ENCODE measurements around the gene VENTX.
"Not testable (repeated sequence)": the region's sequence is repeated elsewhere in the genome, so short reads cannot be mapped to it uniquely, and the experiment has no call there.

Gene VENTX

GRCh38 chr10:133255323-133255722 is 17.7 kb downstream of the VENTX start:
- Histone ChIP-seq H3K9me3 (ENCODE audit: control insufficient read depth, insufficient read depth, low read length) (no peaks in the 10 kb centered on the region), H3K9ac (ENCODE audit: low read depth, low read length) (no peak overlapping the region), H3K4me3 (ENCODE audit: low read depth, low read length) (no peak overlapping the region), H3K4me1 (ENCODE audit: control insufficient read depth, insufficient read depth, low read length) (peaks cover 3% of the 10 kb centered on the region), H3K27me3 (ENCODE audit: control insufficient read depth, insufficient read depth, low read length) (no peaks in the 10 kb centered on the region), H3K36me3 (ENCODE audit: control insufficient read depth, insufficient read depth, low read length) (no peaks in the 10 kb centered on the region)

- H3K4me3 ChIP-seq (ENCODE audit: low read depth, low read length) = peak overlapping the region; percentile 41
- no peaks in the 10 kb centered on the region for H3K9me3 ChIP-seq (ENCODE audit: control insufficient read depth, insufficient read depth, low read length)
- no peaks in the 10 kb centered on the region for H3K36me3 ChIP-seq (ENCODE audit: control insufficient read depth, insufficient read depth, low read length)
- H3K27me3 ChIP-seq (ENCODE audit: control insufficient read depth, insufficient read depth, low read length) = peaks cover 6% of the 10 kb centered on the region
- H3K4me1 ChIP-seq (ENCODE audit: control insufficient read depth, insufficient read depth, low read length) = peaks cover 6% of the 10 kb centered on the region
- peak overlapping the region; percentile 37 for H3K9ac ChIP-seq (ENCODE audit: low read depth, low read length)
Observed at GRCh38 chr10:133257489-133258065, 19.9 kb downstream of the VENTX start.

GRCh38 chr10:133258066-133258817 is 20.6 kb downstream of the VENTX start:
- no peaks in the 10 kb centered on the region for H3K36me3 ChIP-seq (ENCODE audit: control insufficient read depth, insufficient read depth, low read length)
- peak overlapping the region; percentile 12 for H3K9ac ChIP-seq (ENCODE audit: low read depth, low read length)
- peak overlapping the region; percentile 41 for H3K4me3 ChIP-seq (ENCODE audit: low read depth, low read length)
- H3K4me1 ChIP-seq (ENCODE audit: control insufficient read depth, insufficient read depth, low read length) = peaks cover 6% of the 10 kb centered on the region
- H3K9me3 ChIP-seq (ENCODE audit: control insufficient read depth, insufficient read depth, low read length) = no peaks in the 10 kb centered on the region
- H3K27me3 ChIP-seq (ENCODE audit: control insufficient read depth, insufficient read depth, low read length) = peaks cover 12% of the 10 kb centered on the region

GRCh38 chr10:133258818-133259601 is 21.4 kb downstream of the VENTX start:
- H3K9me3 ChIP-seq (ENCODE audit: control insufficient read depth, insufficient read depth, low read length) = no peaks in the 10 kb centered on the region
- H3K36me3 ChIP-seq (ENCODE audit: control insufficient read depth, insufficient read depth, low read length) = no peaks in the 10 kb centered on the region
- H3K4me1 ChIP-seq (ENCODE audit: control insufficient read depth, insufficient read depth, low read length) = peaks cover 6% of the 10 kb centered on the region
- no peak overlapping the region for H3K4me3 ChIP-seq (ENCODE audit: low read depth, low read length)
- H3K27me3 ChIP-seq (ENCODE audit: control insufficient read depth, insufficient read depth, low read length) = peaks cover 12% of the 10 kb centered on the region
- no peak overlapping the region for H3K9ac ChIP-seq (ENCODE audit: low read depth, low read length)

GRCh38 chr10:133259602-133259989 is 21.9 kb downstream of the VENTX start:
- Histone ChIP-seq H3K9ac (ENCODE audit: low read depth, low read length) (no peak overlapping the region), H3K9me3 (ENCODE audit: control insufficient read depth, insufficient read depth, low read length) (no peaks in the 10 kb centered on the region), H3K36me3 (ENCODE audit: control insufficient read depth, insufficient read depth, low read length) (no peaks in the 10 kb centered on the region), H3K27me3 (ENCODE audit: control insufficient read depth, insufficient read depth, low read length) (peaks cover 12% of the 10 kb centered on the region), H3K4me1 (ENCODE audit: control insufficient read depth, insufficient read depth, low read length) (peaks cover 6% of the 10 kb centered on the region), H3K4me3 (ENCODE audit: low read depth, low read length) (no peak overlapping the region)

GRCh38 chr10:133260895-133261725 is 23.5 kb downstream of the VENTX start:
- Histone ChIP-seq H3K4me3 (ENCODE audit: low read depth, low read length) (peak overlapping the region; percentile 56), H3K27me3 (ENCODE audit: control insufficient read depth, insufficient read depth, low read length) (peaks cover 12% of the 10 kb centered on the region), H3K36me3 (ENCODE audit: control insufficient read depth, insufficient read depth, low read length) (no peaks in the 10 kb centered on the region), H3K9ac (ENCODE audit: low read depth, low read length) (no peak overlapping the region), H3K4me1 (ENCODE audit: control insufficient read depth, insufficient read depth, low read length) (peaks cover 6% of the 10 kb centered on the region), H3K9me3 (ENCODE audit: control insufficient read depth, insufficient read depth, low read length) (no peaks in the 10 kb centered on the region)

GRCh38 chr10:133261726-133262325 is 24.2 kb downstream of the VENTX start:
- Histone ChIP-seq H3K4me1 (ENCODE audit: control insufficient read depth, insufficient read depth, low read length) (peaks cover 6% of the 10 kb centered on the region), H3K36me3 (ENCODE audit: control insufficient read depth, insufficient read depth, low read length) (no peaks in the 10 kb centered on the region), H3K4me3 (ENCODE audit: low read depth, low read length) (peak overlapping the region; percentile 56), H3K9ac (ENCODE audit: low read depth, low read length) (no peak overlapping the region), H3K27me3 (ENCODE audit: control insufficient read depth, insufficient read depth, low read length) (peaks cover 12% of the 10 kb centered on the region), H3K9me3 (ENCODE audit: control insufficient read depth, insufficient read depth, low read length) (no peaks in the 10 kb centered on the region)

GRCh38 chr10:133262696-133263095 is 25.0 kb downstream of the VENTX start:
- H3K4me3 ChIP-seq (ENCODE audit: low read depth, low read length) = no peak overlapping the region
- peaks cover 12% of the 10 kb centered on the region for H3K27me3 ChIP-seq (ENCODE audit: control insufficient read depth, insufficient read depth, low read length)
- H3K9ac ChIP-seq (ENCODE audit: low read depth, low read length) = no peak overlapping the region
- H3K4me1 ChIP-seq (ENCODE audit: control insufficient read depth, insufficient read depth, low read length) = peaks cover 3% of the 10 kb centered on the region
- no peaks in the 10 kb centered on the region for H3K9me3 ChIP-seq (ENCODE audit: control insufficient read depth, insufficient read depth, low read length)
- no peaks in the 10 kb centered on the region for H3K36me3 ChIP-seq (ENCODE audit: control insufficient read depth, insufficient read depth, low read length)

- no peaks in the 10 kb centered on the region for H3K9me3 ChIP-seq (ENCODE audit: control insufficient read depth, insufficient read depth, low read length)
- H3K27me3 ChIP-seq (ENCODE audit: control insufficient read depth, insufficient read depth, low read length) = peaks cover 12% of the 10 kb centered on the region
- no peaks in the 10 kb centered on the region for H3K36me3 ChIP-seq (ENCODE audit: control insufficient read depth, insufficient read depth, low read length)
- H3K4me1 ChIP-seq (ENCODE audit: control insufficient read depth, insufficient read depth, low read length) = peaks cover 3% of the 10 kb centered on the region
- H3K9ac ChIP-seq (ENCODE audit: low read depth, low read length) = no peak overlapping the region
- no peak overlapping the region for H3K4me3 ChIP-seq (ENCODE audit: low read depth, low read length)
Observed at GRCh38 chr10:133263674-133264073, 26.0 kb downstream of the VENTX start.

GRCh38 chr10:133264461-133264860 is 26.8 kb downstream of the VENTX start:
- H3K9me3 ChIP-seq (ENCODE audit: control insufficient read depth, insufficient read depth, low read length) = no peaks in the 10 kb centered on the region
- H3K4me1 ChIP-seq (ENCODE audit: control insufficient read depth, insufficient read depth, low read length) = peaks cover 3% of the 10 kb centered on the region
- no peak overlapping the region for H3K9ac ChIP-seq (ENCODE audit: low read depth, low read length)
- no peak overlapping the region for H3K4me3 ChIP-seq (ENCODE audit: low read depth, low read length)
- peaks cover 12% of the 10 kb centered on the region for H3K27me3 ChIP-seq (ENCODE audit: control insufficient read depth, insufficient read depth, low read length)
- H3K36me3 ChIP-seq (ENCODE audit: control insufficient read depth, insufficient read depth, low read length) = no peaks in the 10 kb centered on the region

GRCh38 chr10:133265052-133265451 is 27.4 kb downstream of the VENTX start:
- H3K9me3 ChIP-seq (ENCODE audit: control insufficient read depth, insufficient read depth, low read length); H3K4me1 ChIP-seq (ENCODE audit: control insufficient read depth, insufficient read depth, low read length); H3K9ac ChIP-seq (ENCODE audit: low read depth, low read length); H3K4me3 ChIP-seq (ENCODE audit: low read depth, low read length); H3K36me3 ChIP-seq (ENCODE audit: control insufficient read depth, insufficient read depth, low read length): not testable (repeated sequence)
- peaks cover 12% of the 10 kb centered on the region for H3K27me3 ChIP-seq (ENCODE audit: control insufficient read depth, insufficient read depth, low read length)
